HepG2 (cell line): ENCODE results near the gene FBXL13. TPM values are rescaled to one million over a fixed set of nuclear protein-coding genes. Genes with fewer than 3 reads are reported as not detected.

ENCODE experiments used
- ARID5B ChIP-seq: IDR thresholded peaks from 2 replicates; pipeline ENCODE4 v1.4.0; 2020; ENCODE audit warnings: mild to moderate bottlenecking, missing genetic modification reagents
- DMAP1 ChIP-seq: IDR thresholded peaks from 2 replicates; pipeline ENCODE4 v1.6.1; 2016
- FOXP4 ChIP-seq: sonication (generic); formaldehyde crosslinking; IDR thresholded peaks from 2 replicates; pipeline ENCODE4 v1.4.0; 2020; ENCODE audit warnings: missing genetic modification reagents
- HINFP ChIP-seq: sonication (generic); formaldehyde crosslinking; IDR thresholded peaks from 2 replicates; pipeline ENCODE4 v1.4.0; 2020; ENCODE audit warnings: low read depth, mild to moderate bottlenecking, missing genetic modification reagents
- MEIS2 ChIP-seq: sonication (generic); formaldehyde crosslinking; IDR thresholded peaks from 2 replicates; pipeline ENCODE4 v1.9.0; 2021; ENCODE audit warnings: mild to moderate bottlenecking, missing genetic modification reagents
- RNF2 ChIP-seq: fragments of 450-650 bp; conservative IDR thresholded peaks from 2 replicates; pipeline ENCODE4 v1.6.1; 2016; ENCODE audit warnings: low read depth
- ZC3H4 ChIP-seq: sonication (generic); formaldehyde crosslinking; IDR thresholded peaks from 2 replicates; pipeline ENCODE4 v1.4.0; 2020; ENCODE audit warnings: missing genetic modification reagents, borderline replicate concordance
- ZNF512B ChIP-seq: sonication (generic); formaldehyde crosslinking; IDR thresholded peaks from 2 replicates; pipeline ENCODE4 v1.5.1; 2020; ENCODE audit warnings: missing genetic modification reagents, mild to moderate bottlenecking, borderline replicate concordance
- polyA plus RNA-seq, 8 experiments: library from polyadenylated mRNA; depleted of rRNA in 3 of 8; stranded (reverse) in 7 of 8; unstranded in 1 of 8; fragments of >200 nt; fragmentation: Illumina TruSeq in 4 of 8; extraction: Trizol in 4 of 8; gene quantifications; 2 replicates each; pipeline versions ENCODE4 v1.2.1 to v1.2.3, GENCODE V29; 2011 to 2016; ENCODE audit warnings: low read depth in 4 of 8, missing spikeins in 1 of 8, mixed read lengths in 1 of 8; ENCODE audit not compliant: insufficient read depth in 1 of 8
- total RNA-seq, 5 experiments: library from RNA; depleted of rRNA; stranded (reverse); fragments of >200 nt; fragmentation: Illumina TruSeq; extraction: Trizol; gene quantifications; 2 replicates each; pipeline ENCODE4 v1.2.3, GENCODE V29; 2016; ENCODE audit warnings: low read depth in 1 of 5
- TF ChIP-seq, protein P1 (sequence below): sonication (generic); formaldehyde crosslinking; IDR thresholded peaks from 2 replicates; pipeline ENCODE4 v1.4.0; 2020; ENCODE audit warnings: missing genetic modification reagents

Gene FBXL13
- total and polyA plus RNA-seq, 2 of the 13 experiments (the other 11 are each of a cell fraction or from before 2014, with no cell fraction given) = 0.24 to 0.77 TPM

- TF ChIP-seq, protein P1, sequence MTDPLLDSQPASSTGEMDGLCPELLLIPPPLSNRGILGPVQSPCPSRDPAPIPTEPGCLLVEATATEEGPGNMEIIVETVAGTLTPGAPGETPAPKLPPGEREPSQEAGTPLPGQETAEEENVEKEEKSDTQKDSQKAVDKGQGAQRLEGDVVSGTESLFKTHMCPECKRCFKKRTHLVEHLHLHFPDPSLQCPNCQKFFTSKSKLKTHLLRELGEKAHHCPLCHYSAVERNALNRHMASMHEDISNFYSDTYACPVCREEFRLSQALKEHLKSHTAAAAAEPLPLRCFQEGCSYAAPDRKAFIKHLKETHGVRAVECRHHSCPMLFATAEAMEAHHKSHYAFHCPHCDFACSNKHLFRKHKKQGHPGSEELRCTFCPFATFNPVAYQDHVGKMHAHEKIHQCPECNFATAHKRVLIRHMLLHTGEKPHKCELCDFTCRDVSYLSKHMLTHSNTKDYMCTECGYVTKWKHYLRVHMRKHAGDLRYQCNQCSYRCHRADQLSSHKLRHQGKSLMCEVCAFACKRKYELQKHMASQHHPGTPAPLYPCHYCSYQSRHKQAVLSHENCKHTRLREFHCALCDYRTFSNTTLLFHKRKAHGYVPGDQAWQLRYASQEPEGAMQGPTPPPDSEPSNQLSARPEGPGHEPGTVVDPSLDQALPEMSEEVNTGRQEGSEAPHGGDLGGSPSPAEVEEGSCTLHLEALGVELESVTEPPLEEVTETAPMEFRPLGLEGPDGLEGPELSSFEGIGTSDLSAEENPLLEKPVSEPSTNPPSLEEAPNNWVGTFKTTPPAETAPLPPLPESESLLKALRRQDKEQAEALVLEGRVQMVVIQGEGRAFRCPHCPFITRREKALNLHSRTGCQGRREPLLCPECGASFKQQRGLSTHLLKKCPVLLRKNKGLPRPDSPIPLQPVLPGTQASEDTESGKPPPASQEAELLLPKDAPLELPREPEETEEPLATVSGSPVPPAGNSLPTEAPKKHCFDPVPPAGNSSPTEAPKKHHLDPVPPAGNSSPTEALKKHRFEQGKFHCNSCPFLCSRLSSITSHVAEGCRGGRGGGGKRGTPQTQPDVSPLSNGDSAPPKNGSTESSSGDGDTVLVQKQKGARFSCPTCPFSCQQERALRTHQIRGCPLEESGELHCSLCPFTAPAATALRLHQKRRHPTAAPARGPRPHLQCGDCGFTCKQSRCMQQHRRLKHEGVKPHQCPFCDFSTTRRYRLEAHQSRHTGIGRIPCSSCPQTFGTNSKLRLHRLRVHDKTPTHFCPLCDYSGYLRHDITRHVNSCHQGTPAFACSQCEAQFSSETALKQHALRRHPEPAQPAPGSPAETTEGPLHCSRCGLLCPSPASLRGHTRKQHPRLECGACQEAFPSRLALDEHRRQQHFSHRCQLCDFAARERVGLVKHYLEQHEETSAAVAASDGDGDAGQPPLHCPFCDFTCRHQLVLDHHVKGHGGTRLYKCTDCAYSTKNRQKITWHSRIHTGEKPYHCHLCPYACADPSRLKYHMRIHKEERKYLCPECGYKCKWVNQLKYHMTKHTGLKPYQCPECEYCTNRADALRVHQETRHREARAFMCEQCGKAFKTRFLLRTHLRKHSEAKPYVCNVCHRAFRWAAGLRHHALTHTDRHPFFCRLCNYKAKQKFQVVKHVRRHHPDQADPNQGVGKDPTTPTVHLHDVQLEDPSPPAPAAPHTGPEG (CRISPR knock-in tag) = 0 out of 2 replicates have a peak, but pooled peaks have one; percentile 17
- peak; percentile 84 for TF ChIP-seq RNF2
- no peak for TF ChIP-seq MEIS2 (CRISPR knock-in tag)
- TF ChIP-seq DMAP1 (CRISPR knock-in tag) = peak; percentile 66
- TF ChIP-seq ZNF512B (CRISPR knock-in tag) = no peak
- no peak for TF ChIP-seq ZC3H4 (CRISPR knock-in tag)
- TF ChIP-seq ARID5B (CRISPR knock-in tag) = peak; percentile 15; the same call in 1 of the 2 replicates
- no peak for TF ChIP-seq HINFP (CRISPR knock-in tag)
- 0 out of 2 replicates have a peak, but pooled peaks have one; percentile 36 for TF ChIP-seq FOXP4 (CRISPR knock-in tag)
Observed at GRCh38 chr7:103074519-103075336, at the start of gene FBXL13, which contains the start of gene ARMC10 (continued).
